SK-N-SH treated with all-trans-retinoic acid at 6 μM for 48 hours (cell line): ENCODE data around the gene SF3A1.

ENCODE experiments used
- ARNTL ChIP-seq: fragments of 450-650 bp; formaldehyde crosslinking; IDR thresholded peaks from 2 replicates; pipeline ENCODE4 v1.5.0; 2020; ENCODE audit warnings: low read depth, mild to moderate bottlenecking, moderate library complexity, borderline replicate concordance
- TF ChIP-seq, protein P1 (sequence below): fragments of 250-450 bp; sonication (Bioruptor Pico); IDR thresholded peaks from 2 replicates; pipeline ENCODE4 v1.8.0; 2020; ENCODE audit warnings: mild to moderate bottlenecking, moderate library complexity, borderline replicate concordance

DNA sequence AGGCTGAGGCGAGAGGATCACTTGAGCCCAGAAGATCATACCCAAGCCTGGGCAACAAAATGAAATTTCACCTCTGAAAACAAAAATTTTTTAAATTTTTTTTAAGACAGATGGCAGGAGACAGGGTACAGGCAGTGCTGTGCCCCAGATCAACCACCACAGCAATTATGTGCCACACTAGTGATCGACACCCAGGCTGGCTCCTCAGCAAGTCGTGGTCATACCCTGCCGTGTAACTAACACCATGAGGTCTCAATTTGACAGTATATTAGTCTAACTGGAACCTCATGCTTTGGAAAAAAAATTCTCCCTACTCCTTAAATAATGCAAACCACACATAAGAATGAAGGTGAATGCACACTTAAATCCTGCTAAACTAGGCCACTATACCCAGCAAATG, 8.3 kb downstream of the SF3A1 start:
- TF ChIP-seq, protein P1, sequence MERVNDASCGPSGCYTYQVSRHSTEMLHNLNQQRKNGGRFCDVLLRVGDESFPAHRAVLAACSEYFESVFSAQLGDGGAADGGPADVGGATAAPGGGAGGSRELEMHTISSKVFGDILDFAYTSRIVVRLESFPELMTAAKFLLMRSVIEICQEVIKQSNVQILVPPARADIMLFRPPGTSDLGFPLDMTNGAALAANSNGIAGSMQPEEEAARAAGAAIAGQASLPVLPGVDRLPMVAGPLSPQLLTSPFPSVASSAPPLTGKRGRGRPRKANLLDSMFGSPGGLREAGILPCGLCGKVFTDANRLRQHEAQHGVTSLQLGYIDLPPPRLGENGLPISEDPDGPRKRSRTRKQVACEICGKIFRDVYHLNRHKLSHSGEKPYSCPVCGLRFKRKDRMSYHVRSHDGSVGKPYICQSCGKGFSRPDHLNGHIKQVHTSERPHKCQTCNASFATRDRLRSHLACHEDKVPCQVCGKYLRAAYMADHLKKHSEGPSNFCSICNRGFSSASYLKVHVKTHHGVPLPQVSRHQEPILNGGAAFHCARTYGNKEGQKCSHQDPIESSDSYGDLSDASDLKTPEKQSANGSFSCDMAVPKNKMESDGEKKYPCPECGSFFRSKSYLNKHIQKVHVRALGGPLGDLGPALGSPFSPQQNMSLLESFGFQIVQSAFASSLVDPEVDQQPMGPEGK (CRISPR knock-in tag): no peak
- TF ChIP-seq ARNTL (CRISPR knock-in tag): no peak
